Smooth muscle cell (in vitro differentiated cells): ENCODE measurements around the gene MSX1. TPM values are rescaled to one million over a fixed set of nuclear protein-coding genes. Genes with fewer than 3 reads are reported as not detected.

Source experiments
- DNase-seq: peaks from one replicate; lab custom pipeline; 2025; ENCODE audit not compliant: unreplicated experiment; lab: John Stamatoyannopoulos, UW
- H2AFZ ChIP-seq: fragments of 200-600 bp; sonication (generic); 2 replicates; pipeline ENCODE4 v1.6.0; 2016; ENCODE audit warnings: antibody characterized with exemption, low read depth, mild to moderate bottlenecking
- H3F3A ChIP-seq: fragments of 200-600 bp; sonication (generic); 2 replicates; pipeline ENCODE4 v1.6.0; 2017; ENCODE audit warnings: antibody characterized with exemption, low read depth
- H3K27ac ChIP-seq: fragments of 200-600 bp; sonication (generic); 2 replicates; pipeline ENCODE4 v1.5.1; 2016; ENCODE audit warnings: low read depth, mild to moderate bottlenecking
- H3K27me3 ChIP-seq: fragments of 200-600 bp; sonication (generic); 2 replicates; pipeline ENCODE4 v1.6.1; 2016; ENCODE audit warnings: low read depth, mild to moderate bottlenecking
- H3K36me3 ChIP-seq: fragments of 200-600 bp; sonication (generic); 2 replicates; pipeline ENCODE4 v1.5.1; 2016; ENCODE audit warnings: low read depth
- H3K4me1 ChIP-seq: fragments of 200-600 bp; sonication (generic); 2 replicates; pipeline ENCODE4 v1.5.1; 2016; ENCODE audit warnings: low read depth
- H3K4me2 ChIP-seq: fragments of 200-600 bp; sonication (generic); 2 replicates; pipeline ENCODE4 v1.6.0; 2016; ENCODE audit warnings: mild to moderate bottlenecking
- H3K4me3 ChIP-seq: fragments of 200-600 bp; sonication (generic); 2 replicates; pipeline ENCODE4 v1.5.1; 2016; ENCODE audit warnings: mild to moderate bottlenecking
- H3K79me2 ChIP-seq: fragments of 200-600 bp; sonication (generic); 2 replicates; pipeline ENCODE4 v1.6.0; 2016; ENCODE audit warnings: low read depth, mild to moderate bottlenecking
- H3K9ac ChIP-seq: fragments of 200-600 bp; sonication (generic); 2 replicates; pipeline ENCODE4 v1.6.0; 2016; ENCODE audit warnings: low read depth
- H3K9me3 ChIP-seq: fragments of 200-600 bp; sonication (generic); replicated peaks from 2 replicates; pipeline ENCODE4 v1.5.1; 2016; ENCODE audit warnings: low read depth
- H4K20me1 ChIP-seq: fragments of 200-600 bp; sonication (generic); 2 replicates; pipeline ENCODE4 v1.6.0; 2016; ENCODE audit warnings: low read depth
- WGBS: methylation state at CpG from one replicate; pipeline ENCODE4 v1.1.7; 2016; ENCODE audit warnings: low lambda C conversion rate; 5-methylcytosine and 5-hydroxymethylcytosine counted together
- polyA plus RNA-seq: library from polyadenylated mRNA; unstranded; fragments of >200 nt; fragmentation: Nextera tagmentation; extraction: Ambion mirVana; gene quantifications from 2 replicates; pipeline ENCODE4 v1.2.1, GENCODE V29; 2016
- total RNA-seq: library from RNA; depleted of rRNA; stranded (reverse); fragments of >200 nt; gene quantifications from 2 replicates; pipeline ENCODE4 v1.2.3, GENCODE V29; 2014
- TF ChIP-seq, protein P1 (sequence below): fragments of 200-600 bp; sonication (generic); IDR thresholded peaks from 2 replicates; pipeline ENCODE4 v1.5.1; 2017; ENCODE audit warnings: borderline replicate concordance, mild to moderate bottlenecking, antibody characterized with exemption; ENCODE audit not compliant: insufficient read depth, poor library complexity, severe bottlenecking

MSX1 gene
- total and polyA plus RNA-seq, 2 experiments from 2014 or later: 13.4 to 27.5 TPM

DNA sequence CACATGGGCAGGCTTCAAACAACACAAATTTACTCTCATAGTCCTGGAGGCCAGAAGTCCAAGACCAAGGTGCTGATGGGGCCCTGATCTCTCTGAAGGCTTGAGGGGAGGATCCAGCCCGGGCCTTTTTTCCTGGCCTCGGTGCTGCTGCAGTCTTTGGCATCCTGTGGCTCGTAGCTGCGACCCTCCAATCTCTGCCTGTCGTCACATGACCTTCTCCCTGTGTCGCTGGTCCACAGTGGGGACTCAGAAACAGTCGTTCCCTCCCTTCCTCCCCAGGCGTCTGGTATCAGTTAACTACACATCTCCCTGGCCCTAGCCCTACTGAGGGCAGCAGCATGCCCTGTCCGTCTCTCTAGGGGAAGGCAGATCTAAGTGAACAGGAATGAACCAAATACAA is 19.1 kb upstream of the MSX1 start:
- H3K4me3 ChIP-seq: no peak overlapping the region
- no peak overlapping the region for H2AFZ ChIP-seq
- TF ChIP-seq, protein P1, sequence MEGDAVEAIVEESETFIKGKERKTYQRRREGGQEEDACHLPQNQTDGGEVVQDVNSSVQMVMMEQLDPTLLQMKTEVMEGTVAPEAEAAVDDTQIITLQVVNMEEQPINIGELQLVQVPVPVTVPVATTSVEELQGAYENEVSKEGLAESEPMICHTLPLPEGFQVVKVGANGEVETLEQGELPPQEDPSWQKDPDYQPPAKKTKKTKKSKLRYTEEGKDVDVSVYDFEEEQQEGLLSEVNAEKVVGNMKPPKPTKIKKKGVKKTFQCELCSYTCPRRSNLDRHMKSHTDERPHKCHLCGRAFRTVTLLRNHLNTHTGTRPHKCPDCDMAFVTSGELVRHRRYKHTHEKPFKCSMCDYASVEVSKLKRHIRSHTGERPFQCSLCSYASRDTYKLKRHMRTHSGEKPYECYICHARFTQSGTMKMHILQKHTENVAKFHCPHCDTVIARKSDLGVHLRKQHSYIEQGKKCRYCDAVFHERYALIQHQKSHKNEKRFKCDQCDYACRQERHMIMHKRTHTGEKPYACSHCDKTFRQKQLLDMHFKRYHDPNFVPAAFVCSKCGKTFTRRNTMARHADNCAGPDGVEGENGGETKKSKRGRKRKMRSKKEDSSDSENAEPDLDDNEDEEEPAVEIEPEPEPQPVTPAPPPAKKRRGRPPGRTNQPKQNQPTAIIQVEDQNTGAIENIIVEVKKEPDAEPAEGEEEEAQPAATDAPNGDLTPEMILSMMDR: no peak
- no peak overlapping the region for H3K9ac ChIP-seq
- H3K27me3 ChIP-seq: no peaks in the 10 kb centered on the region
- WGBS: 52% methylated on average over 9 of the region's 9 CpGs
- no peaks in the 10 kb centered on the region for H3F3A ChIP-seq
- H3K79me2 ChIP-seq: no peaks in the 10 kb centered on the region
- no peak for DNase-seq
- H3K9me3 ChIP-seq: no peaks in the 10 kb centered on the region
- no peak overlapping the region for H3K27ac ChIP-seq
- no peaks in the 10 kb centered on the region for H3K36me3 ChIP-seq
- H3K4me1 ChIP-seq: peaks cover 12% of the 10 kb centered on the region
- H3K4me2 ChIP-seq: no peak overlapping the region
- no peaks in the 10 kb centered on the region for H4K20me1 ChIP-seq

- peaks cover 12% of the 10 kb centered on the region for H3K4me1 ChIP-seq
- H3K36me3 ChIP-seq: no peaks in the 10 kb centered on the region
- no peaks in the 10 kb centered on the region for H3K79me2 ChIP-seq
- no peak overlapping the region for H3K4me3 ChIP-seq
- H3K27me3 ChIP-seq: no peaks in the 10 kb centered on the region
- H2AFZ ChIP-seq: no peak overlapping the region
- no peaks in the 10 kb centered on the region for H4K20me1 ChIP-seq
- no peak overlapping the region for H3K27ac ChIP-seq
- no peak overlapping the region for H3K4me2 ChIP-seq
- 91% methylated on average over 7 of the region's 9 CpGs for WGBS
- no peaks in the 10 kb centered on the region for H3F3A ChIP-seq
- DNase-seq: no peak
- H3K9ac ChIP-seq: no peak overlapping the region
- TF ChIP-seq, protein P1: no peak
- H3K9me3 ChIP-seq: no peaks in the 10 kb centered on the region
Measured at GRCh38 chr4:4841156-4841555, 18.3 kb upstream of the MSX1 start.

- Histone ChIP-seq H3K36me3 (no peaks in the 10 kb centered on the region), H3K9ac (no peak overlapping the region), H4K20me1 (no peaks in the 10 kb centered on the region), H3K4me1 (peaks cover 12% of the 10 kb centered on the region), H3K79me2 (no peaks in the 10 kb centered on the region), H3K9me3 (no peaks in the 10 kb centered on the region), H3K27me3 (no peaks in the 10 kb centered on the region), H3F3A (no peaks in the 10 kb centered on the region), H3K27ac (no peak overlapping the region), H2AFZ (no peak overlapping the region), H3K4me2 (no peak overlapping the region), H3K4me3 (no peak overlapping the region)
- DNase-seq: no peak
- TF ChIP-seq, protein P1: no peak
- WGBS: 90% methylated on average over 15 of the region's 15 CpGs
Measured at GRCh38 chr4:4842476-4843441, 16.7 kb upstream of the MSX1 start.
